Measurements from ENCODE around the gene FMN2.
"Not testable (repeated sequence)": the region's sequence is repeated elsewhere in the genome, so short reads cannot be mapped to it uniquely, and the experiment has no call there.

The FMN2 gene

DNA sequence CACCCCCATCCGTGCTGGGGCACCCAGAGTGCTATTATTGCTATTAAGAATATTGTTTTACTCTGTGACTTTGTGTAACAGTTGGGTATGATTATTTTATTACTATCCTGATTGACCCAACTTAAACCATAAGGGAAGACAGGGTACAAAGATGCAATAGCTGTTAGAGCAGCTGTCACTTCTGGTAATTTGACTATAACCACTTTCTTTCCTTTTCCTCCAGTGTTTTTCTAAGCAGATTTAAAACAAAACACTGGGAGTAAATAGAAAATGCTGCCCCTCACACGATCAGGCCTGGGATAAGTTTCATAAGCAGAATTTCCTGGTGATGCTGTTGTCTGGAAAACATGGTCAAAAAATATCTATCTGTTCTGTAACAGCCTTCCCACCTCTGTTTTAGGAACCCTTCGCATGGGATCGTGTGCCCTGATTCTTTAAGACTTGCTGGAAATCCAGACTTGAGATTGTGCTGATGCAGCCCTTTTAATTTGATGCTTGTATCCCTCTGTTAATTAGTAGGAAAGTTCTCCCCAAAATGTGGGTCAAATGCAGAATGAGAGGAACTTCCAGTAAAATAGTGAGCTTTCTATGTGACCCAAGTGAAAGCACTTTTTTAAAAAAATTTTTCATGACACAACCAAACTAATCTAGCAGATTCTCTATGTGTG is 165.3 kb downstream of the FMN2 start:
- Histone ChIP-seq H3K27ac (ENCODE audit: extremely low read depth, low read depth, low read length) (no peak overlapping the region), H3K9me3 (ENCODE audit: control insufficient read depth, insufficient read depth, low read depth, low read length) (no peaks in the 10 kb centered on the region), H3K36me3 (ENCODE audit: control insufficient read depth in 2 of 2, insufficient read depth in 1 of 2, low read length in 2 of 2) (peaks cover 0 to 13% of the 10 kb centered on the region in 2 experiments; a peak in 1 of 3 replicates), H3K4me1 (ENCODE audit: control insufficient read depth, insufficient read depth, low read length) (no peaks in the 10 kb centered on the region), H3K4me3 (ENCODE audit: low read depth, low read length) (no peak overlapping the region)
- ChIA-PET CTCF (interaction anchor here (0.7 kb wide), 1 partner anchor 64 kb away, joined by 3 read pairs; no protein-coding TSS in a partner anchor), POLR2A (no interaction called here)
- no peak for TF ChIP-seq ZNF548 (tag by site-specific recombination; IDR thresholded peaks at IDR 0.05)
- TF ChIP-seq ZNF37A (tag by site-specific recombination; IDR thresholded peaks at IDR 0.05), result no peak
- TF ChIP-seq, protein P1, sequence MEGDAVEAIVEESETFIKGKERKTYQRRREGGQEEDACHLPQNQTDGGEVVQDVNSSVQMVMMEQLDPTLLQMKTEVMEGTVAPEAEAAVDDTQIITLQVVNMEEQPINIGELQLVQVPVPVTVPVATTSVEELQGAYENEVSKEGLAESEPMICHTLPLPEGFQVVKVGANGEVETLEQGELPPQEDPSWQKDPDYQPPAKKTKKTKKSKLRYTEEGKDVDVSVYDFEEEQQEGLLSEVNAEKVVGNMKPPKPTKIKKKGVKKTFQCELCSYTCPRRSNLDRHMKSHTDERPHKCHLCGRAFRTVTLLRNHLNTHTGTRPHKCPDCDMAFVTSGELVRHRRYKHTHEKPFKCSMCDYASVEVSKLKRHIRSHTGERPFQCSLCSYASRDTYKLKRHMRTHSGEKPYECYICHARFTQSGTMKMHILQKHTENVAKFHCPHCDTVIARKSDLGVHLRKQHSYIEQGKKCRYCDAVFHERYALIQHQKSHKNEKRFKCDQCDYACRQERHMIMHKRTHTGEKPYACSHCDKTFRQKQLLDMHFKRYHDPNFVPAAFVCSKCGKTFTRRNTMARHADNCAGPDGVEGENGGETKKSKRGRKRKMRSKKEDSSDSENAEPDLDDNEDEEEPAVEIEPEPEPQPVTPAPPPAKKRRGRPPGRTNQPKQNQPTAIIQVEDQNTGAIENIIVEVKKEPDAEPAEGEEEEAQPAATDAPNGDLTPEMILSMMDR (tag by site-specific recombination; IDR thresholded peaks at IDR 0.05), result no peak

DNA sequence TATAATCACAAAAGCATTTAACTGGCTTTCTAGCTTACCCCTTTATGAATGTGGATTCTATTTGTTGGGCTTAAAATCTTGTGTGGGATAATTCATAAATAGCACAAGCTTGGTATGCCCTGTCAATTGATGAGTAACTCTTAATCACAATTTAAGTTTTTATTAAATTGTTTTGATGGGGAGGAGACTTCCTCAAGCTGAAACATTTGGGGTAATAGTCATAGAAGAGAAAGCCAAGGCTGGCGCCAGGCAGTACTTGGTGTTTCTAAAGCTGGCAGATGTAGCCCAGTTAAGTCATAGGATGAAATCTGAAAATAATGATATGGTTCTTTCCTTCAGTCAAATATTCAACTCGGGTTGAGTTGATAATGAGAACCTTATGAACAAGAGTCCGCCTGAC is 167.2 kb downstream of the FMN2 start:
- TF ChIP-seq ZNF37A (tag by site-specific recombination; IDR thresholded peaks at IDR 0.05) (no peak), ZNF24 (tag by site-specific recombination; IDR thresholded peaks at IDR 0.05) (no peak), ZFP3 (tag by site-specific recombination; IDR thresholded peaks at IDR 0.05; ENCODE audit: low read depth) (no peak), ZNF433 (tag by site-specific recombination; IDR thresholded peaks at IDR 0.05; ENCODE audit: low read depth) (no peak), SP2 (tag by site-specific recombination; IDR thresholded peaks at IDR 0.05) (no peak), ZNF16 (tag by site-specific recombination; IDR thresholded peaks at IDR 0.05; ENCODE audit: low read depth) (no peak), ZNF48 (tag by site-specific recombination; IDR thresholded peaks at IDR 0.05) (no peak)
- TF ChIP-seq, protein P2, sequence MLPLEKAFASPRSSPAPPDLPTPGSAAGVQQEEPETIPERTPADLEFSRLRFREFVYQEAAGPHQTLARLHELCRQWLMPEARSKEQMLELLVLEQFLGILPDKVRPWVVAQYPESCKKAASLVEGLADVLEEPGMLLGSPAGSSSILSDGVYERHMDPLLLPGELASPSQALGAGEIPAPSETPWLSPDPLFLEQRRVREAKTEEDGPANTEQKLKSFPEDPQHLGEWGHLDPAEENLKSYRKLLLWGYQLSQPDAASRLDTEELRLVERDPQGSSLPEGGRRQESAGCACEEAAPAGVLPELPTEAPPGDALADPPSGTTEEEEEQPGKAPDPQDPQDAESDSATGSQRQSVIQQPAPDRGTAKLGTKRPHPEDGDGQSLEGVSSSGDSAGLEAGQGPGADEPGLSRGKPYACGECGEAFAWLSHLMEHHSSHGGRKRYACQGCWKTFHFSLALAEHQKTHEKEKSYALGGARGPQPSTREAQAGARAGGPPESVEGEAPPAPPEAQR (tag by site-specific recombination; IDR thresholded peaks at IDR 0.05), result no peak
- Histone ChIP-seq H3K4me1 (ENCODE audit: control insufficient read depth, insufficient read depth, low read length) (no peaks in the 10 kb centered on the region; the same call in 1 of the 2 replicates), H3K27ac (ENCODE audit: extremely low read depth, low read depth, low read length) (no peak overlapping the region), H3K36me3 (ENCODE audit: control insufficient read depth in 2 of 2, insufficient read depth in 1 of 2, low read length in 2 of 2) (peaks cover 0 to 13% of the 10 kb centered on the region in 2 experiments; a peak in 1 of 3 replicates), H3K4me3 (ENCODE audit: low read depth, low read length) (no peak overlapping the region), H3K9me3 (ENCODE audit: control insufficient read depth, insufficient read depth, low read depth, low read length) (no peaks in the 10 kb centered on the region)
- ChIA-PET POLR2A (no interaction called here), CTCF (no interaction called here)

DNA sequence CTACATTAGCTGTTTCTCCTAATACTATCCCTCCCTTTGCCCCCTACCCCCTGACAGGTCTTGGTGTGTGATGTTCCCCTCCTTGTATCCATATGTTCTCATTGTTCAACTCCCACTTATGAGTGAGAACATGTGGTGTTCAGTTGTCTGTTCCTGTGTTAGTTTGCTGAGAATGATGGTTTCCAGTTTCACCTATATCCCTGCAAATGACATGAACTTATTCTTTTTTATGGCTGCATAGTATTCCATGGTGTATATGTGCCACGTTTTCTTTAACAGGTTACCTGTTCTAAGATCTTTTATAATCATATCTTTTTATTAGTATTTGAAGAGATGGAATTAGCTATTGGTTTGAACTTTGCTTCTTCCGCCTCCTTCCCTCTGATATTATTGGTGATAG is 172.8 kb downstream of the FMN2 start:
- H3K36me3 ChIP-seq (ENCODE audit: control insufficient read depth in 2 of 2, insufficient read depth in 1 of 2, low read length in 2 of 2); H3K4me1 ChIP-seq (ENCODE audit: control insufficient read depth, insufficient read depth, low read length); H3K9me3 ChIP-seq (ENCODE audit: control insufficient read depth, insufficient read depth, low read depth, low read length); H3K4me3 ChIP-seq (ENCODE audit: low read depth, low read length); POLR2A ChIA-PET; H3K27ac ChIP-seq (ENCODE audit: extremely low read depth, low read depth, low read length): not testable (repeated sequence)
- TF ChIP-seq, protein P3, sequence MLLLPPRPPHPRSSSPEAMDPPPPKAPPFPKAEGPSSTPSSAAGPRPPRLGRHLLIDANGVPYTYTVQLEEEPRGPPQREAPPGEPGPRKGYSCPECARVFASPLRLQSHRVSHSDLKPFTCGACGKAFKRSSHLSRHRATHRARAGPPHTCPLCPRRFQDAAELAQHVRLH (tag by site-specific recombination; IDR thresholded peaks at IDR 0.05), result peak; percentile 67
- TF ChIP-seq ZNF146 (tag by site-specific recombination; IDR thresholded peaks at IDR 0.05), result peak; percentile 96
- CTCF ChIA-PET, result interaction anchor here (0.6 to 1.2 kb wide), 2 partner anchors 73 to 477 kb away, joined by 3 to 4 read pairs; no protein-coding TSS in a partner anchor

DNA sequence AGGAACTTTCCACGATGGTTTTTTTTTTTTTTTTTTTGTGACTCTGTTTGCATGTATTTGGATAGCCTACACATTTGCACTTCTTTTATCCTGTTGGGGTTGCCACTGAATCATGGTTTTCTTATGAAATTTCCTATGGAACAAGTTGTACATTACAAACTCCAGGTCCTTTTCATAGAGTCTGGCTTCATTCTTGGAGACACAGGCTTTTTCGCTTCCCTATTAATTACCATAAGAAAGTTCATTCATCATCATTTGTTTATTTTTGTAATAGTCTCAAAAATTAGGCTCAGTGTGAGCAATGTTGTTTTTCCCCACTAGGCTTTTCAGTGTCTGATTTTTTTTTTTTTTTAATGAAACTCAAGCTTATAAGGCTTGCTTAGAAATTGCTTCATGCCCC is 179.4 kb downstream of the FMN2 start:
- Histone ChIP-seq H3K9me3 (ENCODE audit: control insufficient read depth, insufficient read depth, low read depth, low read length) (peaks cover 2% of the 10 kb centered on the region; the same call in 1 of the 2 replicates), H3K4me1 (ENCODE audit: control insufficient read depth, insufficient read depth, low read length) (no peaks in the 10 kb centered on the region), H3K36me3 (ENCODE audit: control insufficient read depth in 2 of 2, insufficient read depth in 1 of 2, low read length in 2 of 2) (peaks cover 0 to 3% of the 10 kb centered on the region in 2 experiments; a peak in 1 of 3 replicates), H3K27ac (ENCODE audit: extremely low read depth, low read depth, low read length) (no peak overlapping the region), H3K4me3 (ENCODE audit: low read depth, low read length) (no peak overlapping the region)
- ChIA-PET CTCF (interaction anchor here (1.0 to 1.3 kb wide), 2 partner anchors 13 to 49 kb away, joined by 4 to 5 read pairs; no protein-coding TSS in a partner anchor), POLR2A (no interaction called here)
- TF ChIP-seq ZNF24 (tag by site-specific recombination; IDR thresholded peaks at IDR 0.05), result no peak
- TF ChIP-seq, protein P4, sequence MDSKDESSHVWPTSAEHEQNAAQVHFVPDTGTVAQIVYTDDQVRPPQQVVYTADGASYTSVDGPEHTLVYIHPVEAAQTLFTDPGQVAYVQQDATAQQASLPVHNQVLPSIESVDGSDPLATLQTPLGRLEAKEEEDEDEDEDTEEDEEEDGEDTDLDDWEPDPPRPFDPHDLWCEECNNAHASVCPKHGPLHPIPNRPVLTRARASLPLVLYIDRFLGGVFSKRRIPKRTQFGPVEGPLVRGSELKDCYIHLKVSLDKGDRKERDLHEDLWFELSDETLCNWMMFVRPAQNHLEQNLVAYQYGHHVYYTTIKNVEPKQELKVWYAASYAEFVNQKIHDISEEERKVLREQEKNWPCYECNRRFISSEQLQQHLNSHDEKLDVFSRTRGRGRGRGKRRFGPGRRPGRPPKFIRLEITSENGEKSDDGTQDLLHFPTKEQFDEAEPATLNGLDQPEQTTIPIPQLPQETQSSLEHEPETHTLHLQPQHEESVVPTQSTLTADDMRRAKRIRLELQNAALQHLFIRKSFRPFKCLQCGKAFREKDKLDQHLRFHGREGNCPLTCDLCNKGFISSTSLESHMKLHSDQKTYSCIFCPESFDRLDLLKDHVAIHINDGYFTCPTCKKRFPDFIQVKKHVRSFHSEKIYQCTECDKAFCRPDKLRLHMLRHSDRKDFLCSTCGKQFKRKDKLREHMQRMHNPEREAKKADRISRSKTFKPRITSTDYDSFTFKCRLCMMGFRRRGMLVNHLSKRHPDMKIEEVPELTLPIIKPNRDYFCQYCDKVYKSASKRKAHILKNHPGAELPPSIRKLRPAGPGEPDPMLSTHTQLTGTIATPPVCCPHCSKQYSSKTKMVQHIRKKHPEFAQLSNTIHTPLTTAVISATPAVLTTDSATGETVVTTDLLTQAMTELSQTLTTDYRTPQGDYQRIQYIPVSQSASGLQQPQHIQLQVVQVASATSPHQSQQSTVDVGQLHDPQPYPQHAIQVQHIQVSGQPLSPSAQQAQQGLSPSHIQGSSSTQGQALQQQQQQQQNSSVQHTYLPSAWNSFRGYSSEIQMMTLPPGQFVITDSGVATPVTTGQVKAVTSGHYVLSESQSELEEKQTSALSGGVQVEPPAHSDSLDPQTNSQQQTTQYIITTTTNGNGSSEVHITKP (tag by site-specific recombination; IDR thresholded peaks at IDR 0.05), result no peak
- no peak for TF ChIP-seq ZNF155 (tag by site-specific recombination; IDR thresholded peaks at IDR 0.05)
- TF ChIP-seq REPIN1 (tag by site-specific recombination; IDR thresholded peaks at IDR 0.05; ENCODE audit: low read depth), result no peak
- TF ChIP-seq, protein P5, sequence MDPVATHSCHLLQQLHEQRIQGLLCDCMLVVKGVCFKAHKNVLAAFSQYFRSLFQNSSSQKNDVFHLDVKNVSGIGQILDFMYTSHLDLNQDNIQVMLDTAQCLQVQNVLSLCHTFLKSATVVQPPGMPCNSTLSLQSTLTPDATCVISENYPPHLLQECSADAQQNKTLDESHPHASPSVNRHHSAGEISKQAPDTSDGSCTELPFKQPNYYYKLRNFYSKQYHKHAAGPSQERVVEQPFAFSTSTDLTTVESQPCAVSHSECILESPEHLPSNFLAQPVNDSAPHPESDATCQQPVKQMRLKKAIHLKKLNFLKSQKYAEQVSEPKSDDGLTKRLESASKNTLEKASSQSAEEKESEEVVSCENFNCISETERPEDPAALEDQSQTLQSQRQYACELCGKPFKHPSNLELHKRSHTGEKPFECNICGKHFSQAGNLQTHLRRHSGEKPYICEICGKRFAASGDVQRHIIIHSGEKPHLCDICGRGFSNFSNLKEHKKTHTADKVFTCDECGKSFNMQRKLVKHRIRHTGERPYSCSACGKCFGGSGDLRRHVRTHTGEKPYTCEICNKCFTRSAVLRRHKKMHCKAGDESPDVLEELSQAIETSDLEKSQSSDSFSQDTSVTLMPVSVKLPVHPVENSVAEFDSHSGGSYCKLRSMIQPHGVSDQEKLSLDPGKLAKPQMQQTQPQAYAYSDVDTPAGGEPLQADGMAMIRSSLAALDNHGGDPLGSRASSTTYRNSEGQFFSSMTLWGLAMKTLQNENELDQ (tag by site-specific recombination; IDR thresholded peaks at IDR 0.05; ENCODE audit: low read depth), result no peak
- no peak for TF ChIP-seq ZNF239 (tag by site-specific recombination; IDR thresholded peaks at IDR 0.05)
- TF ChIP-seq ZBTB20 (tag by site-specific recombination; IDR thresholded peaks at IDR 0.05), result no peak
